HepG2 (cell line): ENCODE results near the gene GSAP. TPM values are rescaled to one million over a fixed set of nuclear protein-coding genes. Genes with fewer than 3 reads are reported as not detected.

Experiments used
- ARID3A ChIP-seq: IDR thresholded peaks from 2 replicates; pipeline ENCODE4 v1.6.1; 2012; ENCODE audit warnings: low read depth, low read length, improper control_type of control experiment
- ATF7-NPFF ChIP-seq: sonication (generic); formaldehyde crosslinking; IDR thresholded peaks from 2 replicates; pipeline ENCODE4 v1.8.1; 2023; ENCODE audit warnings: mild to moderate bottlenecking, low read depth, missing genetic modification reagents, moderate library complexity
- BCLAF1 ChIP-seq: fragments of 450-650 bp; IDR thresholded peaks from 2 replicates; pipeline ENCODE4 v1.6.1; 2017; ENCODE audit warnings: mild to moderate bottlenecking
- FOXP1 ChIP-seq, 2 experiments: fragments of 450-650 bp in 1 of 2; IDR thresholded peaks; 2 replicates each; pipeline ENCODE4 v1.6.1; 2017 to 2018; ENCODE audit warnings: antibody characterized with exemption in 1 of 2
- HDAC2 ChIP-seq: sonication (generic); formaldehyde crosslinking; IDR thresholded peaks from 2 replicates; pipeline ENCODE4 v1.4.0; 2020; ENCODE audit warnings: missing genetic modification reagents
- HINFP ChIP-seq: sonication (generic); formaldehyde crosslinking; IDR thresholded peaks from 2 replicates; pipeline ENCODE4 v1.4.0; 2020; ENCODE audit warnings: low read depth, mild to moderate bottlenecking, missing genetic modification reagents
- HNF4G ChIP-seq, 2 experiments: sonication (generic) in 1 of 2; formaldehyde crosslinking in 1 of 2; IDR thresholded peaks; 2 replicates each; pipeline versions ENCODE4 v1.4.0 to v1.6.1; 2011 to 2020; ENCODE audit warnings: borderline replicate concordance in 2 of 2, low read depth in 2 of 2, mild to moderate bottlenecking in 2 of 2, low read length in 1 of 2, missing genetic modification reagents in 1 of 2, moderate library complexity in 1 of 2
- KAT2B ChIP-seq: fragments of 150-350 bp; IDR thresholded peaks from 2 replicates; pipeline ENCODE4 v1.6.1; 2014; ENCODE audit warnings: low read depth, low read length, borderline replicate concordance
- LCORL ChIP-seq, 2 experiments: fragments of 450-650 bp in 1 of 2; sonication (generic) in 1 of 2; formaldehyde crosslinking in 1 of 2; IDR thresholded peaks; 2 replicates each; pipeline versions ENCODE4 v1.5.0 to v1.6.1; 2017 to 2020; ENCODE audit warnings: antibody characterized with exemption in 1 of 2, missing genetic modification reagents in 1 of 2
- MIXL1 ChIP-seq: IDR thresholded peaks from 2 replicates; pipeline ENCODE4 v1.6.1; 2016
- NKX3-1 ChIP-seq: sonication (generic); formaldehyde crosslinking; IDR thresholded peaks from 2 replicates; pipeline ENCODE4 v1.5.0; 2020; ENCODE audit warnings: missing genetic modification reagents
- POLR2AphosphoS5 ChIP-seq: IDR thresholded peaks from 2 replicates; pipeline ENCODE4 v1.6.1; 2012; ENCODE audit warnings: low read depth, low read length
- PRMT3 ChIP-seq: sonication (generic); formaldehyde crosslinking; IDR thresholded peaks from 2 replicates; pipeline ENCODE4 v1.8.1; 2022; ENCODE audit warnings: low read depth, mild to moderate bottlenecking, moderate library complexity, missing genetic modification reagents, borderline replicate concordance
- SRSF9 ChIP-seq: fragments of 200-400 bp; formaldehyde crosslinking; IDR thresholded peaks from 2 replicates; pipeline ENCODE4 v1.6.1; 2018; ENCODE audit warnings: borderline replicate concordance, mild to moderate bottlenecking, low read depth, low read length; ENCODE audit not compliant: insufficient read depth, poor library complexity, severe bottlenecking
- STAG1 ChIP-seq: sonication (generic); formaldehyde crosslinking; IDR thresholded peaks from 2 replicates; pipeline ENCODE4 v1.4.0; 2020; ENCODE audit warnings: missing genetic modification reagents
- TEAD2 ChIP-seq: sonication (generic); formaldehyde crosslinking; IDR thresholded peaks from 2 replicates; pipeline ENCODE4 v1.9.0; 2021; ENCODE audit warnings: missing genetic modification reagents
- ZBTB4 ChIP-seq: sonication (generic); formaldehyde crosslinking; IDR thresholded peaks from 2 replicates; pipeline ENCODE4 v1.4.0; 2020; ENCODE audit warnings: missing genetic modification reagents, mild to moderate bottlenecking, borderline replicate concordance
- ZKSCAN1 ChIP-seq: fragments of 150-350 bp; IDR thresholded peaks from 2 replicates; pipeline ENCODE4 v1.6.1; 2014; ENCODE audit warnings: low read length
- ZNF558 ChIP-seq: sonication (generic); formaldehyde crosslinking; IDR thresholded peaks from 2 replicates; pipeline ENCODE4 v1.9.0; 2022; ENCODE audit warnings: mild to moderate bottlenecking, missing genetic modification reagents, borderline replicate concordance
- polyA plus RNA-seq, 8 experiments: library from polyadenylated mRNA; depleted of rRNA in 3 of 8; stranded (reverse) in 7 of 8; unstranded in 1 of 8; fragments of >200 nt; fragmentation: Illumina TruSeq in 4 of 8; extraction: Trizol in 4 of 8; gene quantifications; 2 replicates each; pipeline versions ENCODE4 v1.2.1 to v1.2.3, GENCODE V29; 2011 to 2016; ENCODE audit warnings: low read depth in 4 of 8, missing spikeins in 1 of 8, mixed read lengths in 1 of 8; ENCODE audit not compliant: insufficient read depth in 1 of 8
- total RNA-seq, 5 experiments: library from RNA; depleted of rRNA; stranded (reverse); fragments of >200 nt; fragmentation: Illumina TruSeq; extraction: Trizol; gene quantifications; 2 replicates each; pipeline ENCODE4 v1.2.3, GENCODE V29; 2016; ENCODE audit warnings: low read depth in 1 of 5

Gene GSAP
- total and polyA plus RNA-seq, 2 of the 13 experiments (the other 11 are each of a cell fraction or from before 2014, with no cell fraction given), result 34.6 to 40.6 TPM

- TF ChIP-seq ZBTB4 (CRISPR knock-in tag) (no peak), POLR2AphosphoS5 (no peak), TEAD2 (CRISPR knock-in tag) (no peak), HDAC2 (CRISPR knock-in tag) (peak; percentile 61), ARID3A (peak; percentile 13; the same call in 1 of the 2 replicates), SRSF9 (no peak), ATF7-NPFF (CRISPR knock-in tag) (no peak), MIXL1 (peak; percentile 66; the same call in 1 of the 2 replicates), NKX3-1 (CRISPR knock-in tag) (peak; percentile 76; the same call in 1 of the 2 replicates), PRMT3 (CRISPR knock-in tag) (no peak), HNF4G (IDR thresholded peaks at IDR 0.05; ENCODE audit: borderline replicate concordance, low read depth, low read length) (peak; percentile 34; the same call in 1 of the 2 replicates), HNF4G (CRISPR knock-in tag; IDR thresholded peaks at IDR 0.05; ENCODE audit: borderline replicate concordance, low read depth) (no peak), ZNF558 (CRISPR knock-in tag) (no peak), KAT2B (no peak), FOXP1 (IDR thresholded peaks at IDR 0.05) (no peak), FOXP1 (CRISPR knock-in tag; IDR thresholded peaks at IDR 0.05) (0 out of 2 replicates have a peak, but pooled peaks have one; percentile 51), LCORL (IDR thresholded peaks at IDR 0.05) (0 out of 2 replicates have a peak, but pooled peaks have one; percentile 6), LCORL (CRISPR knock-in tag; IDR thresholded peaks at IDR 0.05) (no peak), ZKSCAN1 (no peak), HINFP (no peak), STAG1 (peak; percentile 8; the same call in 1 of the 2 replicates), BCLAF1 (no peak)
Measured at GRCh38 chr7:77409005-77409738, 7.0 kb downstream of the GSAP start (continued).
